Endodermal cell (in vitro differentiated cells): ENCODE results near the gene PROK2. TPM values are rescaled to one million over a fixed set of nuclear protein-coding genes. Genes with fewer than 3 reads are reported as not detected.

Experiments used
- DNase-seq: peaks from one replicate; pipeline ENCODE4 v3.0.0-alpha.2; 2017
- H3K27ac ChIP-seq: 2 replicates; pipeline ENCODE4 v1.5.1; 2013; ENCODE audit warnings: mild to moderate bottlenecking, low read depth, low read length, moderate library complexity
- H3K27me3 ChIP-seq: 2 replicates; pipeline ENCODE4 v1.6.1; 2013; ENCODE audit warnings: mild to moderate bottlenecking, low read length, moderate library complexity; ENCODE audit not compliant: insufficient read depth, control insufficient read depth, poor library complexity, severe bottlenecking
- H3K36me3 ChIP-seq: 2 replicates; pipeline ENCODE4 v1.7.0; 2013; ENCODE audit warnings: mild to moderate bottlenecking, low read length, moderate library complexity; ENCODE audit not compliant: control insufficient read depth, insufficient read depth
- H3K4me1 ChIP-seq: one replicate; pipeline ENCODE4 v1.7.0; 2013; ENCODE audit warnings: low read length; ENCODE audit not compliant: control insufficient read depth, insufficient read depth
- H3K4me3 ChIP-seq: 2 replicates; pipeline ENCODE4 v1.5.1; 2013; ENCODE audit warnings: mild to moderate bottlenecking, low read length, moderate library complexity
- H3K9ac ChIP-seq: 2 replicates; pipeline ENCODE4 v1.6.1; 2013; ENCODE audit warnings: mild to moderate bottlenecking, low read length, moderate library complexity; ENCODE audit not compliant: poor library complexity, severe bottlenecking; ENCODE audit errors: extremely low read depth
- H3K9me3 ChIP-seq: 2 replicates; pipeline ENCODE4 v1.6.1; 2013; ENCODE audit warnings: mild to moderate bottlenecking, low read length, moderate library complexity; ENCODE audit not compliant: control insufficient read depth
- H3K27ac Mint-ChIP-seq: 2 replicates; pipeline ENCODE4 v1.8.0; 2020; ENCODE audit warnings: mixed read lengths
- H3K27me3 Mint-ChIP-seq: 2 replicates; pipeline ENCODE4 v1.8.0; 2021; ENCODE audit warnings: mild to moderate bottlenecking, mixed read lengths; ENCODE audit not compliant: insufficient read depth
- H3K36me3 Mint-ChIP-seq: 2 replicates; pipeline ENCODE4 v1.8.0; 2020; ENCODE audit warnings: low read depth, mixed read lengths
- H3K4me1 Mint-ChIP-seq: 2 replicates; pipeline ENCODE4 v1.8.0; 2020; ENCODE audit warnings: mixed read lengths
- H3K4me3 Mint-ChIP-seq: 2 replicates; pipeline ENCODE4 v1.8.0; 2020; ENCODE audit warnings: mild to moderate bottlenecking, moderate library complexity, mixed read lengths
- H3K9me3 Mint-ChIP-seq: 2 replicates; pipeline ENCODE4 v1.8.0; 2020; ENCODE audit warnings: mild to moderate bottlenecking, mixed read lengths
- CTCF ChIP-seq: fragments of 200-600 bp; sonication (generic); conservative IDR thresholded peaks from 2 replicates; pipeline ENCODE4 v1.5.0; 2021; ENCODE audit warnings: antibody characterized with exemption, mild to moderate bottlenecking
- WGBS, 2 experiments: methylation state at CpG; one replicate each; pipeline versions ENCODE4 v1.1.5 to v1.1.7; 2013; ENCODE audit warnings: missing lambda C conversion rate in 2 of 2, mixed read lengths in 1 of 2; ENCODE audit not compliant: insufficient coverage in 1 of 2, insufficient read length in 1 of 2; 5-methylcytosine and 5-hydroxymethylcytosine counted together
- total RNA-seq, 2 donors: library from RNA; stranded (reverse); fragmentation: NEBNext Ultra II Directional in 1 of 2; extraction: Animal tissue kit (Norgen Biotek cat#: 25700) in 1 of 2; gene quantifications; 2 replicates in 1 of 2; 3 replicates in 1 of 2; pipeline ENCODE4 v1.2.1, GENCODE V29; 2021

PROK2 gene
- total RNA-seq, 2 donors from 2014 or later = 0.29 TPM; not detected in 1

- DNase-seq = no peak
- TF ChIP-seq CTCF = no peak
- no peak overlapping the region for H3K27ac Mint-ChIP-seq
- WGBS, 2 experiments = 88 to 96% methylated on average over 3 of the region's 3 CpGs
- Histone ChIP-seq H3K27me3 (no peaks in the 10 kb centered on the region), H3K27ac (no peak overlapping the region), H3K36me3 (no peaks in the 10 kb centered on the region), H3K9me3 (no peaks in the 10 kb centered on the region), H3K4me1 (no peaks in the 10 kb centered on the region), H3K9ac (no peak overlapping the region), H3K4me3 (no peak overlapping the region)
- no peaks in the 10 kb centered on the region for H3K36me3 Mint-ChIP-seq
- no peaks in the 10 kb centered on the region for H3K4me1 Mint-ChIP-seq
- H3K9me3 Mint-ChIP-seq = no peaks in the 10 kb centered on the region
- H3K27me3 Mint-ChIP-seq = no peaks in the 10 kb centered on the region
- no peak overlapping the region for H3K4me3 Mint-ChIP-seq
Measured at GRCh38 chr3:71810056-71810455, 25.1 kb upstream of the PROK2 start.

- H3K9me3 Mint-ChIP-seq = no peaks in the 10 kb centered on the region
- H3K36me3 Mint-ChIP-seq = no peaks in the 10 kb centered on the region
- H3K27ac Mint-ChIP-seq = no peak overlapping the region
- Histone ChIP-seq H3K27ac (no peak overlapping the region), H3K9ac (no peak overlapping the region), H3K9me3 (no peaks in the 10 kb centered on the region), H3K4me3 (no peak overlapping the region), H3K27me3 (no peaks in the 10 kb centered on the region), H3K36me3 (no peaks in the 10 kb centered on the region), H3K4me1 (no peaks in the 10 kb centered on the region)
- WGBS, 2 experiments = 92 to 95% methylated on average over 6 of the region's 6 CpGs
- DNase-seq = no peak
- no peak for TF ChIP-seq CTCF
- H3K4me3 Mint-ChIP-seq = no peak overlapping the region
- H3K27me3 Mint-ChIP-seq = peaks cover 2% of the 10 kb centered on the region
- no peaks in the 10 kb centered on the region for H3K4me1 Mint-ChIP-seq
Measured at GRCh38 chr3:71809321-71810026, 24.5 kb upstream of the PROK2 start.

- H3K4me1 ChIP-seq = no peaks in the 10 kb centered on the region
- H3K4me3 Mint-ChIP-seq = no peak overlapping the region
- H3K9ac ChIP-seq = no peak overlapping the region
- H3K9me3 Mint-ChIP-seq = no peaks in the 10 kb centered on the region
- TF ChIP-seq CTCF = no peak
- no peaks in the 10 kb centered on the region for H3K27me3 ChIP-seq
- H3K9me3 ChIP-seq = no peaks in the 10 kb centered on the region
- H3K4me1 Mint-ChIP-seq = no peaks in the 10 kb centered on the region
- 89 to 100% methylated on average over 2 to 3 of the region's 3 CpGs for WGBS, 2 experiments
- H3K27ac ChIP-seq = no peak overlapping the region
- H3K36me3 Mint-ChIP-seq = no peaks in the 10 kb centered on the region
- H3K27ac Mint-ChIP-seq = no peak overlapping the region
- DNase-seq = no peak
- peaks cover 2% of the 10 kb centered on the region for H3K27me3 Mint-ChIP-seq
- H3K4me3 ChIP-seq = no peak overlapping the region
- no peaks in the 10 kb centered on the region for H3K36me3 ChIP-seq
Measured at GRCh38 chr3:71806736-71807135, 21.8 kb upstream of the PROK2 start.
